IMR-90 (cell line): Measurements from ENCODE around the gene FOXF1. TPM values are rescaled to one million over a fixed set of nuclear protein-coding genes. Genes with fewer than 3 reads are reported as not detected.

ENCODE experiments used
- USF2 ChIP-seq: fragments of 150-350 bp; IDR thresholded peaks from 2 replicates; pipeline ENCODE4 v1.6.1; 2017; ENCODE audit warnings: mild to moderate bottlenecking, antibody characterized with exemption, low read length, low read depth
- polyA plus RNA-seq, 3 experiments: library from polyadenylated mRNA; depleted of rRNA; stranded (reverse); fragments of >200 nt; gene quantifications; 2 replicates each; pipeline ENCODE4 v1.2.3, GENCODE V29; 2012; ENCODE audit warnings: low replicate concordance in 1 of 3
- total RNA-seq: library from RNA; depleted of rRNA; stranded (reverse); fragments of >200 nt; gene quantifications from 2 replicates; pipeline ENCODE4 v1.2.3, GENCODE V29; 2012

The FOXF1 gene
- total and polyA plus RNA-seq, 2 of the 4 experiments (the other 2 are of a cell fraction) = 2.7 to 33.0 TPM

- TF ChIP-seq USF2 = no peak
Measured at GRCh38 chr16:86507173-86508027, 2.9 kb upstream of the FOXF1 start (continued).
